A673 (cell line): Measurements from ENCODE around the gene FBXL17. TPM values are rescaled to one million over a fixed set of nuclear protein-coding genes. Genes with fewer than 3 reads are reported as not detected.

Source experiments
- BruUV-seq: library from RNA; stranded (reverse); fragments of 400-500 nt; replicated peaks from 2 replicates; lab custom pipeline; 2021; lab: Mats Ljungman, UMichigan
- CTCF ChIA-PET: fragments of 300-600 bp; sonication (Branson Sonifier 250); formaldehyde crosslinking; loops from one replicate; lab custom pipeline; 2022; ENCODE audit warnings: antibody characterized with exemption; lab: Charles Lee
- POLR2A ChIA-PET: fragments of 300-600 bp; sonication (Branson Sonifier 250); formaldehyde crosslinking; loops from one replicate; lab custom pipeline; 2022; ENCODE audit warnings: antibody characterized with exemption; ENCODE audit not compliant: low non-redundant PET; lab: Charles Lee
- DNase-seq: peaks from one replicate; pipeline ENCODE4 v3.0.0-alpha.2; 2015; ENCODE audit warnings: low spot score
- H3K27ac ChIP-seq: fragments of 200-600 bp; sonication (generic); 2 replicates; pipeline ENCODE4 v1.5.1; 2016; ENCODE audit warnings: mixed run types, low read depth, mild to moderate bottlenecking, mixed read lengths, antibody characterized with exemption, low read length; ENCODE audit not compliant: poor library complexity, severe bottlenecking
- H3K27me3 ChIP-seq: fragments of 200-600 bp; sonication (generic); replicated peaks from 2 replicates; pipeline ENCODE4 v1.6.1; 2017; ENCODE audit warnings: mixed run types, low read depth, mild to moderate bottlenecking, mixed read lengths, antibody characterized with exemption, low read length; ENCODE audit not compliant: insufficient read depth, poor library complexity
- H3K36me3 ChIP-seq: fragments of 200-600 bp; sonication (generic); 2 replicates; pipeline ENCODE4 v1.6.1; 2016; ENCODE audit warnings: mixed run types, mild to moderate bottlenecking, mixed read lengths, antibody characterized with exemption, low read length; ENCODE audit not compliant: insufficient read depth, poor library complexity, severe bottlenecking
- H3K4me1 ChIP-seq: fragments of 200-600 bp; sonication (generic); 2 replicates; pipeline ENCODE4 v1.6.1; 2017; ENCODE audit warnings: mixed run types, mild to moderate bottlenecking, mixed read lengths, antibody characterized with exemption, low read length; ENCODE audit not compliant: insufficient read depth, poor library complexity, severe bottlenecking
- H3K4me3 ChIP-seq: fragments of 200-600 bp; sonication (generic); 2 replicates; pipeline ENCODE4 v1.5.1; 2016; ENCODE audit warnings: low read depth, mixed run types, mild to moderate bottlenecking, mixed read lengths, low read length; ENCODE audit not compliant: poor library complexity, severe bottlenecking
- H3K9me3 ChIP-seq: fragments of 200-600 bp; sonication (generic); 2 replicates; pipeline ENCODE4 v1.6.1; 2016; ENCODE audit warnings: mixed run types, low read depth, mild to moderate bottlenecking, mixed read lengths, antibody characterized with exemption, low read length; ENCODE audit not compliant: poor library complexity, severe bottlenecking
- EZH2 ChIP-seq: fragments of 200-600 bp; sonication (generic); IDR thresholded peaks from 2 replicates; pipeline ENCODE4 v1.6.1; 2017; ENCODE audit warnings: borderline replicate concordance, low read depth, mild to moderate bottlenecking, mixed read lengths, antibody characterized with exemption, low read length; ENCODE audit not compliant: poor library complexity, severe bottlenecking
- intact Hi-C: fragments of 100-400 bp; cut with micrococcal nuclease; formaldehyde crosslinking; loops from one replicate; pipeline ENCODE4 v1.10.0; 2022; ENCODE audit not compliant: unreplicated experiment
- total RNA-seq: library from RNA; stranded (reverse); gene quantifications from 2 replicates; pipeline ENCODE4 v1.2.3, GENCODE V29; 2021
- TF ChIP-seq, protein P1 (sequence below): fragments of 300-800, 200-600 bp; sonication (generic); conservative IDR thresholded peaks from 2 replicates; pipeline ENCODE4 v1.5.1; 2017; ENCODE audit warnings: low read depth, mild to moderate bottlenecking, antibody characterized with exemption, low read length, moderate library complexity, mixed read lengths

The FBXL17 gene
- total RNA-seq, 1 experiment from 2014 or later = 5.7 TPM

DNA sequence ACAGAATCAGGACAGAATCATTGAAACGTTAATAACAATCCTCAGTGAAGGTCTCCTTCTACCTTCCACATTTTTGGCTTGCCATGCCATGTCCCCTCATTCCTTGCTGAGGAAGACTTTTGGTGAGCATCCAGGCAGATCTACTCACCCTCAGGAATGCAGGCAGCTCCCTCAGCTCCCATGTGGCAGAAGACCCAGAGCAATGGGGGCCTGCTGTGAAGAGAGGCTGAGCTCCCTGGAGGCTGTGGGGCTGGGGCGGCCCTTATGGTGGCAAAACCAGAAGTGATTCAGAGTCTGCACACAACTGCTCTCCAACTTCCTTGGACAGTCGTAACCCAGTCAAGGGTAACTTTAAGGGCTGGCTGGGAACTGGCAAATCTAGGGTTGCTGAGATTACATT is 463.9 kb downstream of the FBXL17 start:
- no TSS peak for BruUV-seq
- ChIA-PET CTCF (no interaction called here), POLR2A (no interaction called here)
- H3K27me3 ChIP-seq = no peaks in the 10 kb centered on the region
- no peak overlapping the region for H3K27ac ChIP-seq
- intact Hi-C loops = no loop called here
- no peak for TF ChIP-seq EZH2
- TF ChIP-seq, protein P1, sequence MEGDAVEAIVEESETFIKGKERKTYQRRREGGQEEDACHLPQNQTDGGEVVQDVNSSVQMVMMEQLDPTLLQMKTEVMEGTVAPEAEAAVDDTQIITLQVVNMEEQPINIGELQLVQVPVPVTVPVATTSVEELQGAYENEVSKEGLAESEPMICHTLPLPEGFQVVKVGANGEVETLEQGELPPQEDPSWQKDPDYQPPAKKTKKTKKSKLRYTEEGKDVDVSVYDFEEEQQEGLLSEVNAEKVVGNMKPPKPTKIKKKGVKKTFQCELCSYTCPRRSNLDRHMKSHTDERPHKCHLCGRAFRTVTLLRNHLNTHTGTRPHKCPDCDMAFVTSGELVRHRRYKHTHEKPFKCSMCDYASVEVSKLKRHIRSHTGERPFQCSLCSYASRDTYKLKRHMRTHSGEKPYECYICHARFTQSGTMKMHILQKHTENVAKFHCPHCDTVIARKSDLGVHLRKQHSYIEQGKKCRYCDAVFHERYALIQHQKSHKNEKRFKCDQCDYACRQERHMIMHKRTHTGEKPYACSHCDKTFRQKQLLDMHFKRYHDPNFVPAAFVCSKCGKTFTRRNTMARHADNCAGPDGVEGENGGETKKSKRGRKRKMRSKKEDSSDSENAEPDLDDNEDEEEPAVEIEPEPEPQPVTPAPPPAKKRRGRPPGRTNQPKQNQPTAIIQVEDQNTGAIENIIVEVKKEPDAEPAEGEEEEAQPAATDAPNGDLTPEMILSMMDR = no peak
- no peaks in the 10 kb centered on the region for H3K36me3 ChIP-seq
- no peaks in the 10 kb centered on the region for H3K4me1 ChIP-seq
- DNase-seq = peak; percentile 4
- H3K9me3 ChIP-seq = no peaks in the 10 kb centered on the region
- H3K4me3 ChIP-seq = no peak overlapping the region

DNA sequence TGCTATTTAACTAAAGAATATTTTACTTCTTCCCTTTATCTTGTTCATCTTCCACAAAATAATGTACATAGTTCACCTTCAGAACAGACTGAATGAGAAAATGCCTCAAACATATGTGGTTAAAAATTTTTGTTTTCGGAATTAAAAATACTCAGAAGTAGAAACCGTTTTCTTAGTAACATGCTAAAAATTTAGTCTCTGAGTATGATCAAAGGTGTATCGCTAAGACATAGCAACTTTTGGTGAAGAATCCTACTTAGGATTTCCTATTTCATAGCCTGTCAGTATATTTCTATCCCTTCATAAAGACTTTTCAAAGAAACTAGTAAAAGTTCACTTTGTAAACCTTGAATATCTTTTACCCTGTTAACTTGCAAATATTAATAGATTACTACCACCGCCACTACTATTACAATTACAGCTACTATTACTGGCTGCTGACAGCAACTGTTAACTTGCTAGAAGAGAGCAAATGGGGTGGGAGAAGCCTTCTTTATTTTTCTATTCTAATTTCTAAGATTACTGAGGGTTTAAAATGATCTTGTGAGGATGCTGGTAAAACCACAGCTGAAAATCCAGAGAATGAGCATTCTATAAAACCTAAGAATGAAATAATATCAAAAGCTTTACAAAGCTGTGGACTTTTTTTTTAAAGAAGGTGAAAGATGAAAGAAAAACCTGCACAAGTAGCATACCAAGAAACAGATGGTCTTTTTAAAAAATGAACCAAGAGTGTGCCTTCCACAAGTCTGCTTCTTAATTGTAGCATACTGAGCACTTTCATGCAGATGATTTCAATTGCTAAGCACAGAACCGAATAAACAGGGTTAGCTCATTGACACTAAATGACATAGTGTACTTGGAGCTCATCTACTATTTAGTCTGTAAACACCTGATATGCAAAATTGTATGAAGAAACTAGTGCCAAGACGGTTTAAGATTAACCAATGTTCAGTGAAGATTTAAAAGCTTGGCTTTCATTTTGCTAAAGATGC is 464.9 kb downstream of the FBXL17 start:
- no peaks in the 10 kb centered on the region for H3K36me3 ChIP-seq
- no peaks in the 10 kb centered on the region for H3K27me3 ChIP-seq
- DNase-seq = no peak
- no TSS peak for BruUV-seq
- H3K4me3 ChIP-seq = no peak overlapping the region
- intact Hi-C loops = no loop called here
- ChIA-PET POLR2A (no interaction called here), CTCF (no interaction called here)
- H3K4me1 ChIP-seq = no peaks in the 10 kb centered on the region
- TF ChIP-seq, protein P1 = no peak
- no peak for TF ChIP-seq EZH2
- H3K27ac ChIP-seq = no peak overlapping the region
- H3K9me3 ChIP-seq = no peaks in the 10 kb centered on the region

DNA sequence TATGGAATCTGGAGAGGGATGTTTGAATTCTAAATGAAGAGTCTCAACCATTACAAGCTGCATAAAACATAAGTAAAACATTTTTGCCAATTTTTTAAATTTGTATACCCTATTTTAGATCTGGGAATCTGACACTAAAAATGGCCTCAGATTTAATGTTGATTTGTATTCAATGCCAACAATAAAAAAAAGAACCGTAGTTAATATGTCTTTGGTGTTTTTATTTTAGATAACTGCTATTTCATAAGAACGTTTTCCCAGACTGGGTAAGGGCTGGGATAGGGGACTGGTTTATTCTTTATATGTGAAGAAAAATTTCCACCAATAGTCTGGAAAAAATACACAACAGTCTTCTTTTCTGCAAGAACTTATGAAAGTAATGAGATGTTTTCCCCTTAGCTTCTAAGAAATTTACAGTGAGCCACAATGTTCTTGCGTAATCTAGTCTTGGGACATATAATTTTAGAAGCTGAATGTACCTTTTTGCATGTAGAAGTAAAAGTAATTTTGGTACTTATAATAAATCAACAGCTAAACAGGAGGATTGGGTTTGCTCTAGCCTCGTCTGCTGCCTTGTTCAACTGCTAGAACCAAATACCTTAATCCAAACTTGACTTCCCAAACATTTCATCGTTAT is 466.6 kb downstream of the FBXL17 start:
- no peak for TF ChIP-seq EZH2
- TF ChIP-seq, protein P1 = no peak
- intact Hi-C loops = no loop called here
- ChIA-PET POLR2A (interaction anchor here (0.5 kb wide), 1 partner anchor 652 kb away, joined by 3 read pairs; no protein-coding TSS in a partner anchor), CTCF (no interaction called here)
- Histone ChIP-seq H3K27ac (no peak overlapping the region), H3K4me3 (no peak overlapping the region), H3K36me3 (no peaks in the 10 kb centered on the region), H3K27me3 (no peaks in the 10 kb centered on the region), H3K4me1 (no peaks in the 10 kb centered on the region), H3K9me3 (no peaks in the 10 kb centered on the region)
- no peak for DNase-seq
- no TSS peak for BruUV-seq
